CD4-positive, alpha-beta T cell treated with Interferon alpha-2 for 1 hour (primary cell): Measurements from ENCODE around the gene NLN.
"Not testable (repeated sequence)": the region's sequence is repeated elsewhere in the genome, so short reads cannot be mapped to it uniquely, and the experiment has no call there.

ENCODE experiments used
- DNase-seq, 2 donors: peaks; one replicate each; pipeline ENCODE4 v3.0.0-alpha.2; 2020 to 2022

Gene NLN

GRCh38 chr5:65734196-65734775, 12.3 kb downstream of the NLN start:
- not testable (repeated sequence) for DNase-seq

- no peak for DNase-seq
These were observed 12.9 kb downstream of the NLN start for GRCh38 chr5:65734921-65735320.

GRCh38 chr5:65736011-65736410, 14.0 kb downstream of the NLN start:
- DNase-seq: no peak

GRCh38 chr5:65737842-65738241, 15.8 kb downstream of the NLN start:
- DNase-seq: no peak

- DNase-seq: no peak
These were observed 16.3 kb downstream of the NLN start for GRCh38 chr5:65738305-65738704.

- DNase-seq: no peak
These were observed 17.2 kb downstream of the NLN start for GRCh38 chr5:65739162-65739561.

DNA sequence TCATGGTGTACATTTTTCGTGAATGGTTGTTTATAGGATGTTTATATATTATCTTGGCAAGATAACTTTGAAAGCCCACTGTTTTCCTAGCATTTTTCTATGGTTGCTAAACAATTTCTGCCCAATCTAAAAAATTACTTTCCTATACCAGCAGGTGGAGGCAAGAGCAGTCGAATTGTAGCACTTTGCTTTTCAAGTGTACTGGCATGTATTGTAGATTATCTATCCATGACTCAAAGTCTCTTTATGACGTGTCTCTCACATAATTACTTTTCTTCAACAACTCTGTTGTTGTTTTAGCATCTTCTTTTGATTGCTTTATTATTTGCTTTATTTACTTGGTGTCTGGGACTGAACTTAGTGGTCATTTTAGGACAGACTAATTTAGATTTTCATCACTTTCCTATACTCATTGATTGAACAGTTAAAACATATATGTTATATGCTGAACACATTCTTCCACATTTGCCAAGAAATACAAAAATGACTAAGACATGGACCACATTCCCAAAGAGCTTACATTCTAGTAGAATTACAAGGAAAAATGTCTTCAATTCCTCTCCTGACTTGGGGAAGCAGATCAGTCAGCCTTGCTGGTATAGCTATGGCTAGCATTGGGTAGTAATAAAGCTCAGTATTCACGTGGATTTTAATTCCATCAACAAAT, 20.7 kb downstream of the NLN start:
- peak in 1 of 2 donors; percentile 42 for DNase-seq

- no peak for DNase-seq
These were observed 27.3 kb downstream of the NLN start for GRCh38 chr5:65749221-65749844.

DNA sequence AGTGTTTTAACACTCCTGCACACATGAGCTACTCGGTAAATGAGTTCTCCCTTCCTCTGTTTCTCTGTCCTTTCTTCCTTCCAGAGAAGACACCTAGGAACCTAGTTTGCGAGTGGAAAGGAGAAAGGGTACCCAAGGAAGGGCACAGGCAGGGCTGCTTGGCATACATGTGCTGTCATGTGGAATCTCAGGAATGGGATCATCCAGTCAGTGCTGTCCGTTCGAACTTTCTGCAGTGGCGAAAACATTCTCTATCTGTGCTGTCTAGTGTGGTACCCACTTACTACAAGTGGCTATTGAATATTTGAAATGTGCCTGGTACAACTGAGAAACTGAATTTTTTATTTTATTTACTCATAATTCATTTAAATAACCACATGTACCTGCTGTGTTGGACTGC, 28.0 kb downstream of the NLN start:
- no peak for DNase-seq

GRCh38 chr5:65750938-65751337, 28.9 kb downstream of the NLN start:
- no peak for DNase-seq

DNA sequence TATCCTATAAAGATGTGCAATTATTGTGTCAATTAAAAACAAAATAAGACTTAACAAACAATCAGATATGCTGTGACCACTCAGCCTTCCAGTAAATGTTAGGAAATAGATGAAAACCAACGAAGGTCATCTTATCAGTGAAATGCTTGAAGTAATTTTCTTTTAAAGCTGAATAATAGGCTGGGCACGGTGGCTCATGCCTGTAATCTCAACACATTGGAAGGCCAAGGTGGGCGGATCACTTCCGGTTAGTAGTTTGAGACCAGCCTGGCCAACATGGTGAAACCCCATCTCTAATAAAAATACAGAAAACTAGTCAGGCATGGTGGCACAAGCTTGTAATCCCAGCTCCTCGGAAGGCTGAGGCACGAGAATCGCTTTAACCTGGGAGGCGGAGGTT, 31.2 kb downstream of the NLN start:
- DNase-seq: no peak

DNA sequence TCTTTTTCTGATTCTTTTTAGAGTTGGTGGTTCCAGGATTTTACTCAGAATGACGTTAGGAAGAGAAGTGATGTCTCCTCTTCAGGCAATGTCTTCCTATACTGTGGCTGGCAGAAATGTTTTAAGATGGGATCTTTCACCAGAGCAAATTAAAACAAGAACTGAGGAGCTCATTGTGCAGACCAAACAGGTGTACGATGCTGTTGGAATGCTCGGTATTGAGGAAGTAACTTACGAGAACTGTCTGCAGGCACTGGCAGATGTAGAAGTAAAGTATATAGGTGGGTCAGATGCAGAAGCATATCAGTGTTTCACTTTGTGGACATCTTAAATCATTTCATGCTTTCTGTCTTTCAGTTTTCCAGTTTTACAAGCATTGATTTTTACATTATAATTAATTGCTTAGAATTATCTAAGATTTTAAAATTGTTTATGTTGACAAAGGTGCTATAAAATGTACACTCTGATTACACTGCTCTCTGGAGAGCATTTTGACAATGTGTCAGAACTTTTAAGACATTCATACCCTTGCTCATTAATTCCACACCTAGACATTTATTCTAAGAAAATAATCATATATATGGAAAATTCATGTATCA, 36.6 kb downstream of the NLN start:
- no peak for DNase-seq

DNA sequence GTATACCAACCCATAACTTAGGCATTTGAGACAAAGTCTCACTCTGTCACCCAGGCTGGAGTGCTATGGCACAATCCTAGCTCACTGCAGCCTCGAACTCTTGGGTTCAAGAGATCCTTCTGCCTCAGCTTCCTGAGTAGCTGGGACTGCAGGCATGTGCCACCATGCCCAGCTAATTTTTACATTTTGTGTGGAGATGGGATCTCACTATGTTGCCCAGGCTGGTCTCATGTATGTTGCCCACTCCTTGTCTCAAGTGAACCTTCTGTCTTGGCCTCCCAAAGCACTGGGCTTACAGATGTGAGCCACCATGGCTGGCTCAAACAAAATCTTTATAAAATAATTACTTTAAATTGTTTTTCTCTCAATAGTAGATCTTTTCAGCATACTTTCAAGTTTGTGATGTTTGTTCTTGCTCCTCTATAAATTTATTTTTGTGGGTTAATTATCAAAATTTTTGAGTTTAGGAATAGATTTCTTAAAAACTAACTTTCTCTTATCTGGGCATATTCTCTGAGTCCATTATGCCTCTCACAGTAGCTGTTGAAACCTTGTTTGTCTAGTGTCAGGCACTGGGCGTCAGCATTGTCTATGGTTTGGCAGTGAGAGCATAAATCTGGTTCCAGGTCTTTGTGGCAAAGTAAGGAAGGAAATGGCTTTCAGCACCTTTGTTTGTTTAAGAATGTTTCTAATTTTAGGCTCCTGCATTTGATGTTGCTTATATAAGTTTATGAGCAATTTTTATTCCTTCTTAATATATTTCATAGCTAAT, 38.7 kb downstream of the NLN start:
- peak; percentile 63 to 78 for DNase-seq

DNA sequence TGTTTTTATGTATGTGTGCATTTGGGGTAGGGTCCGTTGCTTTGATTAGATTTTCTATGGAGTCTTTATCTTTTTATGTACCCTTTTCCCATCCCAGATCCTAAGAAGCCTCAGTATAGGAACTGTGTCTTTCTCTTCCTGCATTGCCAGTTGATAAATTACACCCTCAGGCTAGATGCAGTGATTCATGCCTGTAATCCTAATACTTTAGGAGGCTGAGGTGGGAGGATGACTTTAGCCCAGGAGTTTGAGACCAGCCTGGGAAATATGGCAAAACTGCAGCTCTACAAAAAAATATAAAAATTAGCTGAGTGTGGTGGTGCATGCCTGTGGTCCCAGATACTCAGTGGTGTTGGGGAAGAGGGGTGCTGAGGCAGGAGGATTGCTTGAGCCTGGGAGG, 40.2 kb downstream of the NLN start:
- DNase-seq: no peak

DNA sequence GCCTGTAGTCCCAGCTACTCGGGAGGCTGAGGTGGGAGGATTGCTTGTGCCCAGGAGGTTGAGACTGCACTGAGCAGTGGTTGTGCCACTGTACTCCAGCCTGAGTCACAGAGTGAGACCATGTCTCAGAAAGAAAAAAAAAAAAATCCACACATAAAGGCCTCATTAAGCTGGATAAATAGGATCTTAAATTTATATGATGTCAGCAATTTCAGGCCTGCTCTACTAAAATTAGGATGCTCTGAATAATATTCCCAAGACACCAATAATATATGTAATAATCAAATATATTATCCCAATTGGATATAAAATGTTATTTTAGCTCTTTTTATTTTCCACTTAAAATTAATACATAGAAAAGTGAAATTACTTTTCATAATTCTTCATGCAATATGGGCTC, 43.6 kb downstream of the NLN start:
- no peak for DNase-seq

DNA sequence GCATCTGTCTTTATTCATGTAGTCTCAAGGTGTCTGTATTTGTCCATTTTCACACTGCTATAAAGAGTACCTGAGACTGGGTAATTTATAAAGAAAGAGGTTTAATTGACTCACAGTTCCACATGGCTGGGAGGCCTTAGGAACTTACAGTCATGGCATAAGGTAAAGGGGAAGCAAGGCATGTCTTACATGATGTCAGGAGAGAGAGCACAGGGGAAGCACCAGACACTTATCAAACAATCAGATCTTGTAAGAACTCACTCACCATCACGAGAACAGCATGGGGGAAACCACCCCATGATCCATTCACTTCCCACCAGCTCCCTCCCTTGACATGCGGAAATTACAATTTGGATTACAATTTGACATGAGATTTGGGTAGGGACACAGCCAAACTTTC, 44.2 kb downstream of the NLN start:
- DNase-seq: no peak

DNA sequence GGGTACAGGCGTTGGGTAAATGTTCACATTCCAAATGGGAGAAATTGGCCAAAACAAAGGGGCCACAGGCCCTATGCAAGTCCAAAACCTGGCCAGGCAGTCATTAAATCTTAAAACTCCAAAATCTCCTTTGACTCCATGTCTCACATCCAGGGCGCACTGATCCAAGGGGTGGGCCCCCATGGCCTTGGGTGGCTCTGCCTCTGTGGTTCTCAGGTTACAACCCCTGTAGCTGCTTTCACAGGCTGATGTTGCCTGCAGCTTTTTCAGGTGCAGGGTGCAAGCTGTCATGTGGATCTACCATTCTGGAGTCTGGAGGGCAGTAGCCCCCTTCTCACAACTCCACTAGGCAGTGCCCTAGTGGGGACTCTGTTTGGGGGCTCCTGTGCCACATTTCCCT, 44.8 kb downstream of the NLN start:
- DNase-seq: no peak

DNA sequence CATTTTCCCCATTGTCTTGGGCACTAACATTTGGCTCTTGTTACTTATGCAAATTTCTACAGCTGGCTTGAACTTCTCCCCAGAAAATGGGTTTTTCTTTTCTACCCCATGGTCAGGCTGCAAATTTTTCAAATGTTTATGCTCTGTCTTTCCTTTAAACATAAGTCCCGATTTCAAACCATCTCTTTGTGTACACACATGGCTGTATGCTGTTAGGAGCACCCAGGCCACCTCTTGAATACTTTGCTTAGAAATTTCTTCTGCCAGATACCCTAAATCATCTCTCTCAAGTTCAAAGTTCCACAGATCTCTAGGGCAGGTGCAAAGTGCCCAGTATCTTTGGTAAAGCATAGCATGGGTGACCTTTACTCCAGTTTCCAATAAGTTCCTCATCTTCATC, 45.6 kb downstream of the NLN start:
- DNase-seq: no peak

GRCh38 chr5:65768723-65769346, 46.8 kb downstream of the NLN start:
- no peak for DNase-seq

- DNase-seq: no peak
These were observed 47.5 kb downstream of the NLN start for GRCh38 chr5:65769539-65769938.

DNA sequence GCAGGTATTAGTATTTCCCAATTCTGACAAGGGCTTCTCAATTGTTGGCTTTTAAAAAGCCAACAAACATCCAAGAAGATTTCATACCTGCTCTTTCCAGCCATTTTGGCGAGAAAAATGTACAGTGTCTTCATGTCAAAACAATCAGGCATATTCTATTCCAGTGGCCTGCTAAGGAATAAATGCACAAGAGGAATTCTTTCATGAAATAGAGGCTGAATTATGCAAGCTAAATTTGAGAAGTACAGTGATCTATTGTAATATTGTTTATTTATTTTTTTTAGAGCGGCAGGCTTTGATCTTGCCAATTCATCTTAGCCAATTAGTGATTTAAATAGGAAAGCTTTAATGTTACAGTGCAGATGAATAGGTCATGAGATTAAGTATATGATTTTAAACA, 49.3 kb downstream of the NLN start:
- no peak for DNase-seq

DNA sequence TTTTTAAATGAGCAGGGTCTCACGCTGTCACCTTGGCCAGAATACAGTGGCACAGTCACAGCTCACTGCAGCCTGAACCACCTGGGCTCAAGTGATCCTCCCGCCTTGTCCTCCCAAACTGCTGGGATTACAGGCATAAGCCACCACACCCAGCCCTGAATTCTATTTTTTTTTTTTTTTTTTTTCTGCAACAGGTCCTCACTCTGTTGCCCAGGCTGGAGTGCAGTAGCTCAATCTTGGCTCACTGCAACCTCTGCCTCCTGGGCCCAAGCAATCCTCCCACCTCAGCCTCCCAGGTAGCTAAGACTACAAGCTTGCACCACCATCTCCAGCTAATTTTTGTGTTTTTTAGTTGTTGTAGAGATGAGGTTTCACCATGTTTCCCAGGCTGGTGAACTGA, 51.0 kb downstream of the NLN start:
- not testable (repeated sequence) for DNase-seq

GRCh38 chr5:65774346-65774745, 52.3 kb downstream of the NLN start:
- DNase-seq: peak in 1 of 2 donors; percentile 5
